Hepatocyte (in vitro differentiated cells): Measurements from ENCODE around the gene FRAS1. TPM values are rescaled to one million over a fixed set of nuclear protein-coding genes. Genes with fewer than 3 reads are reported as not detected.

Source experiments
- DNase-seq: peaks from one replicate; pipeline ENCODE4 v3.0.0-alpha.2; 2016; ENCODE audit warnings: low spot score
- H2AFZ ChIP-seq: fragments of 200-600 bp; sonication (generic); 2 replicates; pipeline ENCODE4 v1.6.0; 2016; ENCODE audit warnings: antibody characterized with exemption, mild to moderate bottlenecking
- H3K27ac ChIP-seq: fragments of 200-600 bp; sonication (generic); 2 replicates; pipeline ENCODE4 v1.5.1; 2016; ENCODE audit warnings: mild to moderate bottlenecking
- H3K27me3 ChIP-seq: fragments of 200-600 bp; sonication (generic); 2 replicates; pipeline ENCODE4 v1.6.1; 2016
- H3K36me3 ChIP-seq: fragments of 200-600 bp; sonication (generic); replicated peaks from 2 replicates; pipeline ENCODE4 v1.5.1; 2016; ENCODE audit warnings: low read depth; ENCODE audit not compliant: insufficient read depth
- H3K4me1 ChIP-seq: fragments of 200-600 bp; sonication (generic); 2 replicates; pipeline ENCODE4 v1.5.1; 2016; ENCODE audit warnings: mild to moderate bottlenecking, moderate library complexity; ENCODE audit not compliant: insufficient read depth
- H3K4me2 ChIP-seq: fragments of 200-600 bp; sonication (generic); 2 replicates; pipeline ENCODE4 v1.6.0; 2016
- H3K4me3 ChIP-seq: fragments of 200-600 bp; sonication (generic); 2 replicates; pipeline ENCODE4 v1.5.1; 2016; ENCODE audit warnings: mild to moderate bottlenecking
- H3K79me2 ChIP-seq: fragments of 200-600 bp; sonication (generic); 2 replicates; pipeline ENCODE4 v1.6.0; 2017; ENCODE audit warnings: mild to moderate bottlenecking
- H3K9me2 ChIP-seq: fragments of 200-600 bp; sonication (generic); replicated peaks from 2 replicates; pipeline ENCODE4 v1.6.0; 2017; ENCODE audit warnings: mild to moderate bottlenecking; ENCODE audit not compliant: insufficient read depth
- H3K9me3 ChIP-seq: fragments of 200-600 bp; sonication (generic); 2 replicates; pipeline ENCODE4 v1.5.1; 2016; ENCODE audit warnings: low read depth, mild to moderate bottlenecking
- H4K20me1 ChIP-seq: fragments of 200-600 bp; sonication (generic); 2 replicates; pipeline ENCODE4 v1.6.0; 2016; ENCODE audit warnings: mild to moderate bottlenecking; ENCODE audit not compliant: insufficient read depth, poor library complexity, severe bottlenecking
- CTCF ChIP-seq: fragments of 200-600 bp; sonication (generic); IDR thresholded peaks from 2 replicates; pipeline ENCODE4 v1.5.1; 2016; ENCODE audit warnings: antibody characterized with exemption, mild to moderate bottlenecking; ENCODE audit not compliant: poor library complexity
- EZH2 ChIP-seq: fragments of 200-600 bp; sonication (generic); IDR thresholded peaks from 2 replicates; pipeline ENCODE4 v1.6.1; 2016; ENCODE audit warnings: antibody characterized with exemption, mild to moderate bottlenecking, borderline replicate concordance
- EZH2phosphoT487 ChIP-seq: fragments of 200-600 bp; sonication (generic); IDR thresholded peaks from one replicate; pipeline ENCODE4 v1.6.1; 2018; ENCODE audit warnings: antibody characterized with exemption, mild to moderate bottlenecking, low read depth, moderate library complexity; ENCODE audit not compliant: unreplicated experiment, severe bottlenecking
- WGBS: methylation state at CpG from one replicate; pipeline ENCODE4 v1.1.6; 2016; ENCODE audit warnings: low lambda C conversion rate; ENCODE audit errors: missing lambda C conversion rate; 5-methylcytosine and 5-hydroxymethylcytosine counted together
- polyA plus RNA-seq: library from polyadenylated mRNA; unstranded; fragments of >200 nt; fragmentation: Nextera tagmentation; extraction: Ambion mirVana; gene quantifications from 2 replicates; pipeline ENCODE4 v1.2.1, GENCODE V29; 2016
- total RNA-seq: library from RNA; depleted of rRNA; stranded (reverse); fragments of >200 nt; gene quantifications from 2 replicates; pipeline ENCODE4 v1.2.3, GENCODE V29; 2014

FRAS1 gene
- total and polyA plus RNA-seq, 2 experiments from 2014 or later = 9.3 to 38.5 TPM

- DNase-seq = peak; percentile 90
- peak overlapping the region; percentile 88 for H3K4me3 ChIP-seq
- peaks cover 29% of the 10 kb centered on the region for H3K79me2 ChIP-seq
- TF ChIP-seq EZH2phosphoT487 (no peak), CTCF (peak; percentile 18), EZH2 (no peak)
- peak overlapping the region; percentile 94 for H3K4me2 ChIP-seq
- H3K4me1 ChIP-seq = no peaks in the 10 kb centered on the region
- H2AFZ ChIP-seq = peak overlapping the region; percentile 72
- H3K36me3 ChIP-seq = no peaks in the 10 kb centered on the region
- H3K27me3 ChIP-seq = no peaks in the 10 kb centered on the region
- no peaks in the 10 kb centered on the region for H3K9me3 ChIP-seq
- no peaks in the 10 kb centered on the region for H3K9me2 ChIP-seq
- H4K20me1 ChIP-seq = no peaks in the 10 kb centered on the region
- WGBS = 4% methylated on average over 35 of the region's 39 CpGs
- peak overlapping the region; percentile 85 for H3K27ac ChIP-seq
Measured at GRCh38 chr4:78056265-78057129, 626 bp upstream of the FRAS1 start.

- peak overlapping the region; percentile 72 for H2AFZ ChIP-seq
- H3K9me2 ChIP-seq = no peaks in the 10 kb centered on the region
- WGBS = under 1% methylated on average over 56 of the region's 56 CpGs
- TF ChIP-seq EZH2phosphoT487 = no peak
- peak overlapping the region; percentile 94 for H3K4me2 ChIP-seq
- H3K4me3 ChIP-seq = peak overlapping the region; percentile 88
- H3K36me3 ChIP-seq = no peaks in the 10 kb centered on the region
- no peaks in the 10 kb centered on the region for H3K27me3 ChIP-seq
- no peaks in the 10 kb centered on the region for H3K4me1 ChIP-seq
- no peaks in the 10 kb centered on the region for H4K20me1 ChIP-seq
- DNase-seq = peak; percentile 69
- H3K27ac ChIP-seq = peak overlapping the region; percentile 85
- H3K9me3 ChIP-seq = no peaks in the 10 kb centered on the region
- H3K79me2 ChIP-seq = peaks cover 32% of the 10 kb centered on the region
Measured at GRCh38 chr4:78057600-78058550, 752 bp downstream of the FRAS1 start.

GRCh38 chr4:78058591-78059523, 1.7 kb downstream of the FRAS1 start:
- Histone ChIP-seq H3K27ac (peak overlapping the region; percentile 85), H3K27me3 (no peaks in the 10 kb centered on the region), H3K9me2 (no peaks in the 10 kb centered on the region), H3K79me2 (peaks cover 39% of the 10 kb centered on the region), H2AFZ (peak overlapping the region; percentile 72), H3K4me3 (peak overlapping the region; percentile 88), H3K4me2 (peak overlapping the region; percentile 94), H3K4me1 (no peaks in the 10 kb centered on the region), H3K36me3 (no peaks in the 10 kb centered on the region), H4K20me1 (no peaks in the 10 kb centered on the region), H3K9me3 (no peaks in the 10 kb centered on the region)
- WGBS = 1% methylated on average over 37 of the region's 54 CpGs
- TF ChIP-seq CTCF (no peak), EZH2 (no peak), EZH2phosphoT487 (no peak)
- peak; percentile 75 for DNase-seq
